Smooth muscle cell of the umbilical artery (primary cell): ENCODE results near the gene SLC15A3. TPM values are rescaled to one million over a fixed set of nuclear protein-coding genes. Genes with fewer than 3 reads are reported as not detected.

ENCODE experiments used
- total RNA-seq: library from RNA; depleted of rRNA; stranded (reverse); fragments of >200 nt; gene quantifications from 2 replicates; pipeline ENCODE4 v1.2.3, GENCODE V29; 2014

Gene SLC15A3
- 4.0 and 5.6 TPM in 2 replicates for total RNA-seq

DNA sequence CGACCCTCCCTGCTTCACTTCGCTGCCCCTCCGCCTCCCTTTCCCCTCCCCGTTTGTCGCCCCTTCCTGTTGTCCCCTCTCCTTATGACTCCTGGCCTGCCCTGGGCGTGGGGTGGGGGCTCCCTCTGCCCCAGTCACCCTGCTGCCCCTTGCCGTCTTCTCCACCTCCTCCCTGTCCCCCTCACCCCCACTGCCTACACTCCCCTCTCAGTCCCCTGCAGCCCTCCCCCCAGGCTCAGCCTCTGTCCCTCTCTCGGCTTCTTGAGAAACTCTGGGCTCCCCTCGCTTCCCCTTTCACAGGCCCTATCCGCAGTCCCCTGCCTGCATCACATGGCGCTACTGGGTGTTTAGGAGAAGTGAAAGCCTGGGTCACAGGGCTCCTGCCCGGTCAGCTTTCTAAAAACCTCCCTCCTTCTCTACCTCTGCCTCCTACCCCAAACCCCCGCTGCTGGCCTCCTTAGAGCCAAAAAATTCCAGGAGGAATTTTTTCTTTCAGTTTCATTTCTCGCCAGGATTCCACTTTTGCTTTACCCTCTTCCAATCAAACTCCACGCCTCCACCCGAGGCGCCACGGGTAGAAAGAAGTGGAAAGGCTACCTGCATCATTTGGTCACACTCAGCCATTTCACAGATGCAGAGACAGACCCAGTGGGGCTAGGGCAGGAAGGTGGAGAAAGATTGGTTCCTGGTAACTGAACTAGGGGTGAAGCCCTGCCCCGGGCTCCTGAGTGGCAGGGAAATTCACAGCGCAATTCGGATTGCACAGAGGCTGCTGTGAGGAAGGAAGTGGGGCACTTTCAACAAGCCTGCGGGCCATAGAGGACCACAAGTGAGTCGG lies at the start of gene SLC15A3:
Gene SLC15A3, minus strand, starts transcription at position 273 of the 838 bp plus-strand sequence. CDS start 625 bp downstream, outside the sequence.

DNA sequence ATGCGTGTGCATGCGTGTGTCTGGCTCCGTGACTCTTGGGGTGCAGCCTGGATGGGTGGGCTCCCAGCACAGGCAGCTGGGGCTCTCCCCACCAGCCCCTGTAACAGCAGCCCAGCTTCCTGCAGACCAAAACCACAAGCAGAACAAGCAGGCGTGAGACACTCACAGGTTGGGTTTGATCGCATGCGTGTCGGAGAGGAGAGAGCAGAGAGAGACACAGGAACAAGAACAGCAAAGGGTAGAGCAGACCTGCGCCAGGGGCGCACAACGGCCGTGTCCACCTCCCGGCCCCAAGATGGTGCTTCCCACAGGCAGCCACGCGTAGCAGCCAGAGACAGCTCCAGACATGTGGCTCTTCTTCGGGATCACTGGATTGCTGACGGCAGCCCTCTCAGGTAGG lies 19.5 kb upstream of the SLC15A3 start, which contains the start of gene CD6:
Gene CD6, plus strand, starts transcription at position 161 of the 400 bp plus-strand sequence. Its CDS starts 186 bp downstream, at position 347.

DNA sequence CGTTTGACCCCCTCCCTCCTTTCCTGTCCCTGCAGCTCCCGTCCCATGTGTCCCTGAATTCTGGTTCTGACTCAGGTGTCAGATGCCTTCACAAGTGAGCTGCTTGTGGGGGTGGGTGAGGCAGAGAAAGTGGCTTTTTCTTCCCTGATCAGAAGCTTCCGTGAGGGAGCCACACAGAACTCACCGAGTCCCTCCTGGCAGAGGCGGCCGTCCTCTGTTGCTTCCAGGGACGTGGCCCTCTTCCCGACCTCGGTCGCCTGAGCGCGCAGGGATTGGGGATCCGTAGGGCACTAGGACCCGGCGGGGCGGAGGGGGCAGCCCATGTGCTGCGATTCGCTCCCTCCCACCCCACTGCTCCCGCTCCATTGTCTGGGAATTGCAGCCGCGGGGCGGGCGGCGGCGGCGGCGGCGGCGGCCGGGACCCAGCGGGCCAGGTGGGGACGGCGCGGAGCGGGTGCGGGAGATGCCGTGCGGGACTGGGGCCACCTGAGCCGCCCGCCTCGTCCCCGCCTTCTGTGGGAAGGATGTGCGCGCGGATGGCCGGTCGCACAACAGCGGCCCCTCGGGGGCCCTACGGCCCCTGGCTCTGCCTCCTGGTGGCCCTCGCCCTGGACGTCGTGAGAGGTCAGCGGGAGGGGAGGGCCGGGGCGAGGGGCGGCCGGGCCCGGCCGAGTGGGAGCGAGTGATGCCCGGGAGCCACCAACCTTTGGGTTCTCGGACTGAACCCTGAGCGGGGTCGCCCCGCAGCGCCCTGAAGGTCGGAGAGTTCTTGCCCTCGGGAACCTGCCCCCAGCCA lies 27.7 kb downstream of the SLC15A3 start, which contains the start of gene TMEM132A:
Gene TMEM132A, plus strand, starts transcription at position 351 of the 796 bp plus-strand sequence. Its CDS starts 174 bp downstream, at position 525.

DNA sequence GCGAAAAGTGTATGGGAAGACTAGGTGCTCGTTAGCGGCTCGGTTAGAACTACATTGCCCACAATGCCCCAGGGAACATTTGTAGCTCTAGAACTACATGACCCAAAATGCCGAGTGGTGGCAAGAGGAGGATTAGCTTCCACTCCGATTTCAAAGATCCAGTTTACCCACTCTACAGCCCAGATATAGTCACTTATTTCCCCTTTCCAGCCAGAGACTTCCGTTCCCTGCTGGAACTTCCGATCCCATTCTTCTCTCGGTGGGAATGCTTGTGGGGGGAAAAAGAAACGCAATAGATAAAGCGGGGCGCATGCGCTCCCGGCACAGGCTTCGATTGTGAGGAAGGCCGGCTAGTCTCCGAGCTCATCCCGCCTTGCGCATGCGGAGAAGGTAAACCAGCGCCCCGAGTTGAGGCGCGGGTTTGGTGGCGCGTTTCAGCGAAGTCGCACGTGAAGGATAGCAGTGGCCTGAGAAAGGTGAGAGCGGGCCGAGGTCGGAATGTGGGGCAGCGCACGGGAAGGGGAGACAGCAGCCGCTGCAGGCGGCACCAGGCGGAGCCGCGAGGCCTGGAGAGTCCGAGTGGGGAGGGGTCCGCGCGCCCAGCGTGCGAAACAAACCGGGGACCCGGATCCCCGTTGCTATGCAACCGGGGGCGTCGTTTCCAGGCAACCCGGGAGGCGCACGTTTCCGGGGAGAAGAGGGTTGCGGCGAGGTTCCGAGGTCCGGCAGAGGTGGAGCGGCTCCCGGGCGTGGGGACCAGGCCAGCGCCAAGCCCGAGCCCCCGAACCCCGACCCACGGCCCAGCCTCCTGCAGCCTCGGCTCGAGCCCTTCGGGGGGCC lies 38.0 kb downstream of the SLC15A3 start, which contains the start of gene TMEM109:
Gene TMEM109, plus strand, starts transcription at position 366 of the 840 bp plus-strand sequence. CDS start 5,536 bp downstream, outside the sequence.

GRCh38 chr11:60906132-60906972 lies 45.6 kb downstream of the SLC15A3 start, which contains the start of gene PRPF19:
Gene PRPF19 (minus strand): TSS chr11:60906585. CDS start chr11:60906382, 203 bp downstream.

Other genes with a start within 250 kb of the SLC15A3 start
- gene MS4A18, start 227.5 kb downstream of the SLC15A3 start, total RNA-seq: not detected in 2 replicates
- gene MS4A15, start 195.3 kb downstream of the SLC15A3 start, total RNA-seq: not detected in 2 replicates
- gene MS4A10, start 166.8 kb downstream of the SLC15A3 start, total RNA-seq: not detected in 2 replicates
- gene CCDC86, start 110.1 kb downstream of the SLC15A3 start, total RNA-seq: 6.5 and 19.4 TPM in 2 replicates
- gene PTGDR2, start 96.2 kb downstream of the SLC15A3 start, total RNA-seq: under 0.01 and 0.05 TPM in 2 replicates
- 0.60 and 6.8 TPM in 2 replicates for gene ZP1, start 84.6 kb downstream of the SLC15A3 start, total RNA-seq
- 27.3 and 50.1 TPM in 2 replicates for gene PRPF19, start 45.6 kb downstream of the SLC15A3 start, total RNA-seq
- 16.9 and 18.6 TPM in 2 replicates for gene TMEM109, start 38.0 kb downstream of the SLC15A3 start, total RNA-seq
- 163 and 208 TPM in 2 replicates for gene TMEM132A, start 27.7 kb downstream of the SLC15A3 start, total RNA-seq
- not detected in 2 replicates for gene CD6, start 19.5 kb upstream of the SLC15A3 start, total RNA-seq
- not detected in 2 replicates for gene CD5, start 150.3 kb upstream of the SLC15A3 start, total RNA-seq
- gene VPS37C, start 209.2 kb upstream of the SLC15A3 start, total RNA-seq: 10.4 and 15.4 TPM in 2 replicates